Gastroesophageal sphincter (tissue), 4 donors: ENCODE results near the gene DPYD. TPM values are rescaled to one million over a fixed set of nuclear protein-coding genes. Genes with fewer than 3 reads are reported as not detected.

Experiments used
- ATAC-seq: fragments of 150-250 bp; one replicate; pipeline ENCODE4 v1.9.1; 2016; ENCODE audit warnings: mild to moderate bottlenecking, moderate library complexity
- H3K27ac ChIP-seq, 4 donors: fragments of 200-600 bp; sonication (generic) in 3 of 4; 1 replicate in 3 of 4; 2 replicates in 1 of 4; pipeline ENCODE4 v1.5.1; 2016 to 2019
- H3K27me3 ChIP-seq: fragments of 200-600 bp; sonication (generic); one replicate; pipeline ENCODE4 v1.5.1; 2019
- H3K36me3 ChIP-seq, 2 donors: fragments of 200-600 bp; sonication (generic); one replicate each; pipeline ENCODE4 v1.5.1; 2019; ENCODE audit warnings: control low read depth in 1 of 2
- H3K4me1 ChIP-seq, 3 donors: fragments of 200-600 bp; sonication (generic); 1 replicate in 2 of 3; 2 replicates in 1 of 3; pipeline ENCODE4 v1.5.1; 2016 to 2019; ENCODE audit warnings: control low read depth in 2 of 3
- H3K4me3 ChIP-seq, 2 donors: fragments of 200-600 bp; sonication (generic); one replicate each; pipeline ENCODE4 v1.5.1; 2019; ENCODE audit warnings: mild to moderate bottlenecking in 1 of 2, moderate library complexity in 1 of 2
- H3K9me3 ChIP-seq, 3 donors: fragments of 200-600 bp; sonication (generic); one replicate each; pipeline ENCODE4 v1.5.1; 2017 to 2019; ENCODE audit warnings: control low read depth in 2 of 3
- CTCF ChIP-seq, 4 experiments: fragments of 200-600 bp in 2 of 4; fragments of 450-650 bp in 2 of 4; sonication (generic) in 1 of 4; IDR thresholded peaks; one replicate each; pipeline ENCODE4 v1.5.1; 2017 to 2019; ENCODE audit warnings: antibody characterized with exemption in 4 of 4, mild to moderate bottlenecking in 2 of 4, moderate library complexity in 2 of 4
- EP300 ChIP-seq: sonication (generic); formaldehyde crosslinking; IDR thresholded peaks from one replicate; pipeline ENCODE4 v1.6.1; 2017; ENCODE audit warnings: antibody characterized with exemption, mild to moderate bottlenecking
- POLR2A ChIP-seq, 2 donors: fragments of 450-650 bp; IDR thresholded peaks; one replicate each; pipeline ENCODE4 v1.6.1; 2017; ENCODE audit warnings: antibody characterized with exemption in 2 of 2, mild to moderate bottlenecking in 2 of 2, moderate library complexity in 1 of 2
- POLR2AphosphoS5 ChIP-seq: sonication (generic); formaldehyde crosslinking; IDR thresholded peaks from one replicate; pipeline ENCODE4 v1.6.1; 2017; ENCODE audit warnings: antibody characterized with exemption
- WGBS, 2 donors: methylation state at CpG; one replicate each; pipeline ENCODE4 v1.1.5; 2018; ENCODE audit warnings: low coverage in 1 of 2; 5-methylcytosine and 5-hydroxymethylcytosine counted together
- total RNA-seq, 4 donors: library from RNA; depleted of rRNA; stranded (reverse); fragments of >200 nt; gene quantifications; one replicate each; pipeline ENCODE4 v1.1.0, GENCODE V29; 2016

DPYD gene
- total RNA-seq, 4 donors from 2014 or later, result 31.2 to 53.0 (median 43.2) TPM

GRCh38 chr1:97942161-97943123 is 21.6 kb upstream of the DPYD start:
- Histone ChIP-seq H3K27ac (no peak overlapping the region), H3K4me1 (no peaks in the 10 kb centered on the region), H3K36me3 (no peaks in the 10 kb centered on the region), H3K27me3 (no peaks in the 10 kb centered on the region), H3K9me3 (no peaks in the 10 kb centered on the region), H3K4me3 (no peak overlapping the region)
- WGBS, 2 donors, result 73 to 76% methylated on average over 2 of the region's 2 CpGs
- TF ChIP-seq POLR2AphosphoS5, result no peak
- TF ChIP-seq CTCF (IDR thresholded peaks at IDR 0.05), result no peak
- TF ChIP-seq POLR2A (IDR thresholded peaks at IDR 0.05), result no peak
- TF ChIP-seq EP300, result no peak
- no peak for ATAC-seq

- Histone ChIP-seq H3K4me3 (no peak overlapping the region), H3K4me1 (no peaks in the 10 kb centered on the region), H3K27me3 (no peaks in the 10 kb centered on the region), H3K9me3 (no peaks in the 10 kb centered on the region), H3K36me3 (no peaks in the 10 kb centered on the region), H3K27ac (no peak overlapping the region)
- TF ChIP-seq EP300, result no peak
- no peak for TF ChIP-seq CTCF (IDR thresholded peaks at IDR 0.05)
- no peak for TF ChIP-seq POLR2A (IDR thresholded peaks at IDR 0.05)
- TF ChIP-seq POLR2AphosphoS5, result no peak
- ATAC-seq, result no peak
- WGBS, 2 donors, result 47 to 63% methylated on average over 3 of the region's 3 CpGs
Observed at GRCh38 chr1:97938285-97938642, 17.4 kb upstream of the DPYD start.

GRCh38 chr1:97936976-97937375 is 16.1 kb upstream of the DPYD start:
- TF ChIP-seq POLR2A (IDR thresholded peaks at IDR 0.05) (no peak), POLR2AphosphoS5 (no peak), CTCF (IDR thresholded peaks at IDR 0.05) (no peak), EP300 (no peak)
- H3K27ac ChIP-seq, result no peak overlapping the region
- H3K36me3 ChIP-seq, result no peaks in the 10 kb centered on the region
- H3K4me3 ChIP-seq, result no peak overlapping the region
- no peaks in the 10 kb centered on the region for H3K9me3 ChIP-seq
- no peaks in the 10 kb centered on the region for H3K4me1 ChIP-seq
- ATAC-seq, result no peak
- WGBS, 2 donors, result 77% methylated on average over 2 of the region's 2 CpGs; no CpG with 5 or more reads in 1 of the 2 donors
- no peaks in the 10 kb centered on the region for H3K27me3 ChIP-seq

GRCh38 chr1:97934491-97934890 is 13.7 kb upstream of the DPYD start:
- 92 to 94% methylated on average over 4 to 6 of the region's 6 CpGs for WGBS, 2 donors
- TF ChIP-seq POLR2AphosphoS5, result no peak
- TF ChIP-seq CTCF (IDR thresholded peaks at IDR 0.05), result no peak
- no peak for TF ChIP-seq POLR2A (IDR thresholded peaks at IDR 0.05)
- no peak for TF ChIP-seq EP300
- H3K4me3 ChIP-seq, result no peak overlapping the region
- ATAC-seq, result no peak
- no peaks in the 10 kb centered on the region for H3K9me3 ChIP-seq
- H3K36me3 ChIP-seq, result no peaks in the 10 kb centered on the region
- H3K27me3 ChIP-seq, result no peaks in the 10 kb centered on the region
- no peaks in the 10 kb centered on the region for H3K4me1 ChIP-seq
- no peak overlapping the region for H3K27ac ChIP-seq
